GM10248 (cell line): ENCODE results near the gene STK16.

ENCODE experiments used
- CTCF ChIA-PET: fragments of 300-600 bp; sonication (Branson Sonifier 250); formaldehyde crosslinking; extraction: SDS; loops from one replicate; lab custom pipeline; 2021; ENCODE audit warnings: antibody characterized with exemption; lab: Yijun Ruan, JAX
- POLR2A ChIA-PET: fragments of 350-650 bp; sonication (Branson Sonifier 250); formaldehyde crosslinking; extraction: SDS; loops from one replicate; lab custom pipeline; 2020; ENCODE audit warnings: antibody characterized with exemption; lab: Yijun Ruan, JAX
- DNase-seq: peaks from one replicate; pipeline ENCODE4 v3.0.0; 2012; ENCODE audit errors: extremely low spot score
- TF ChIP-seq, protein P1 (sequence below): IDR thresholded peaks from 2 replicates; pipeline ENCODE4 v1.5.1; 2012; ENCODE audit warnings: mild to moderate bottlenecking, low read depth; ENCODE audit errors: extremely low read depth, missing control alignments, control extremely low read depth

Gene STK16

DNA sequence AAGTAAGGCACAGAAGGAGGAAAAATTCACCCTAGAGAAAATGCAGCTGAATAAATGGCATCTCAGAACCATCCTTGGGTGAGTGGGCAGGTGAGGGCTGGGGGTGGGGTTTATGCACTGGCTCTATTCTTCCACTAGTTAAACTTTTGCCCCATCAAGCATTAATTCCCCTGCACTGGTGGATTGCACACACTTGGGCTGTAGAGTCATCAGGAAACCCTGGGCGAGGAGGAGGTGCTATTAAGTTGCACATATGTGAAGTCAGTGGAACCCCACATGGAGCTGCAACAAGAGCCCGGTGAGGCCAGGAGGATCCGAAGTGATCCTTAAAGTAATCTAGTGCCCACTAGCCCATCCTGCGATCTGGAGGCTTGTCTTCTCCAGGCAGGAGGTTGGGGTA lies 27.1 kb downstream of the STK16 start:
- ChIA-PET POLR2A (no interaction called here), CTCF (interaction anchor here (2.9 to 16.0 kb wide), 2 partner anchors 19 to 27 kb away, joined by 10 to 336 read pairs; no protein-coding TSS in a partner anchor)
- TF ChIP-seq, protein P1, sequence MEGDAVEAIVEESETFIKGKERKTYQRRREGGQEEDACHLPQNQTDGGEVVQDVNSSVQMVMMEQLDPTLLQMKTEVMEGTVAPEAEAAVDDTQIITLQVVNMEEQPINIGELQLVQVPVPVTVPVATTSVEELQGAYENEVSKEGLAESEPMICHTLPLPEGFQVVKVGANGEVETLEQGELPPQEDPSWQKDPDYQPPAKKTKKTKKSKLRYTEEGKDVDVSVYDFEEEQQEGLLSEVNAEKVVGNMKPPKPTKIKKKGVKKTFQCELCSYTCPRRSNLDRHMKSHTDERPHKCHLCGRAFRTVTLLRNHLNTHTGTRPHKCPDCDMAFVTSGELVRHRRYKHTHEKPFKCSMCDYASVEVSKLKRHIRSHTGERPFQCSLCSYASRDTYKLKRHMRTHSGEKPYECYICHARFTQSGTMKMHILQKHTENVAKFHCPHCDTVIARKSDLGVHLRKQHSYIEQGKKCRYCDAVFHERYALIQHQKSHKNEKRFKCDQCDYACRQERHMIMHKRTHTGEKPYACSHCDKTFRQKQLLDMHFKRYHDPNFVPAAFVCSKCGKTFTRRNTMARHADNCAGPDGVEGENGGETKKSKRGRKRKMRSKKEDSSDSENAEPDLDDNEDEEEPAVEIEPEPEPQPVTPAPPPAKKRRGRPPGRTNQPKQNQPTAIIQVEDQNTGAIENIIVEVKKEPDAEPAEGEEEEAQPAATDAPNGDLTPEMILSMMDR, result no peak
- no peak for DNase-seq

GRCh38 chr2:219272995-219273394 lies 27.7 kb downstream of the STK16 start:
- DNase-seq, result no peak
- TF ChIP-seq, protein P1, result no peak
- ChIA-PET POLR2A (no interaction called here), CTCF (interaction anchor here (1.5 to 16.0 kb wide), 4 partner anchors 11 to 26 kb away, joined by 3 to 336 read pairs (median 62); no protein-coding TSS in a partner anchor)

- DNase-seq, result no peak
- POLR2A ChIA-PET, result interaction anchor here (0.6 kb wide), 1 partner anchor 21 kb away, joined by 5 read pairs; the partner anchor contains the start of gene TUBA4B
- TF ChIP-seq, protein P1, result no peak
- CTCF ChIA-PET, result interaction anchor here (1.5 to 16.0 kb wide), 4 partner anchors 12 to 25 kb away, joined by 3 to 336 read pairs (median 62); no protein-coding TSS in a partner anchor
Measured at GRCh38 chr2:219273937-219274336, 28.7 kb downstream of the STK16 start.

GRCh38 chr2:219274361-219274921 lies 29.2 kb downstream of the STK16 start:
- no peak for DNase-seq
- TF ChIP-seq, protein P1, result no peak
- ChIA-PET POLR2A (interaction anchor here (0.6 kb wide), 1 partner anchor 22 kb away, joined by 5 read pairs; the partner anchor contains the start of gene TUBA4B), CTCF (interaction anchor here (0.8 to 16.0 kb wide), 5 partner anchors 13 to 25 kb away, joined by 3 to 336 read pairs (median 10); no protein-coding TSS in a partner anchor)

GRCh38 chr2:219277703-219278654 lies 32.7 kb downstream of the STK16 start:
- ChIA-PET POLR2A (interaction anchor here (0.5 to 1.9 kb wide), 9 partner anchors 9 to 692 kb away, joined by 3 to 19 read pairs (median 7); partner anchors contain the start of genes DNPEP and TUBA4A), CTCF (interaction anchor here (0.9 to 16.0 kb wide), 31 partner anchors 9 to 252 kb away, joined by 3 to 336 read pairs (median 5); partner anchors contain the start of genes ANKZF1, ATG9A, CNPPD1 and GLB1L)
- DNase-seq, result peak; percentile 81
- TF ChIP-seq, protein P1, result peak; percentile 95
